ENCODE results near the gene GNGT1. TPM values are rescaled to one million over a fixed set of nuclear protein-coding genes. Genes with fewer than 3 reads are reported as not detected.

Gene GNGT1
- total RNA-seq, 1 experiment from 2014 or later, result 0.20 TPM

GRCh38 chr7:93958216-93958615 lies 51.8 kb downstream of the GNGT1 start:
- Histone ChIP-seq H3K79me2 (ENCODE audit: insufficient read depth, low read length) (no peaks in the 10 kb centered on the region), H3K14ac (ENCODE audit: insufficient read depth, low read length) (no peak overlapping the region), H3K4me2 (ENCODE audit: insufficient read depth, insufficient read length, low read length) (no peak overlapping the region), H2BK15ac (ENCODE audit: low read depth, low read length) (no peak overlapping the region), H4K5ac (ENCODE audit: insufficient read length, low read depth, low read length) (no peak overlapping the region), H2BK12ac (ENCODE audit: insufficient read length, low read depth, low read length) (no peak overlapping the region), H2AK5ac (ENCODE audit: insufficient read length, low read length) (no peak overlapping the region), H3K27ac (ENCODE audit: insufficient read length, low read depth, low read length) (no peak overlapping the region), H3K23me2 (ENCODE audit: insufficient read length, low read depth, low read length, poor library complexity, severe bottlenecking) (no peaks in the 10 kb centered on the region), H4K91ac (ENCODE audit: insufficient read length, low read depth, low read length) (no peak overlapping the region), H2BK20ac (ENCODE audit: low read depth, low read length, poor library complexity, severe bottlenecking) (no peak overlapping the region), H3K9me3 (ENCODE audit: control insufficient read depth, low read depth, low read length) (no peaks in the 10 kb centered on the region), H2BK120ac (ENCODE audit: low read depth, low read length, poor library complexity, severe bottlenecking) (no peak overlapping the region), H2BK5ac (ENCODE audit: insufficient read length, low read length) (no peak overlapping the region), H2AFZ (ENCODE audit: low read length) (no peak overlapping the region), H4K20me1 (ENCODE audit: control insufficient read depth, insufficient read depth, insufficient read length) (no peaks in the 10 kb centered on the region), H3K4ac (ENCODE audit: low read depth, low read length) (no peak overlapping the region), H3K4me1 (ENCODE audit: insufficient read depth, low read length) (no peaks in the 10 kb centered on the region), H3T11ph (ENCODE audit: low read length) (no peak overlapping the region), H3K79me1 (ENCODE audit: insufficient read depth, low read depth, low read length, poor library complexity, severe bottlenecking) (no peaks in the 10 kb centered on the region), H4K8ac (replicated peaks; ENCODE audit: insufficient read length, low read depth, low read length) (no peak overlapping the region), H3K23ac (ENCODE audit: insufficient read length, low read depth, low read length) (no peak overlapping the region), H3K27me3 (ENCODE audit: insufficient read depth, low read length) (no peaks in the 10 kb centered on the region), H3K56ac (ENCODE audit: insufficient read length, low read depth, low read length) (no peak overlapping the region), H3K9ac (ENCODE audit: extremely low read depth, insufficient read length, low read length) (no peak overlapping the region), H3K18ac (ENCODE audit: insufficient read length, low read depth, low read length) (no peak overlapping the region)
- no peaks in the 10 kb centered on the region for H3K4me1 Mint-ChIP-seq
- H3K27me3 Mint-ChIP-seq (ENCODE audit: low read depth), result no peaks in the 10 kb centered on the region
- WGBS (ENCODE audit: extremely low coverage, insufficient read length, low lambda C conversion rate), result no CpG with 5 or more reads among the region's 3 CpGs
- H3K9me3 Mint-ChIP-seq, result peaks cover 0 to 2% of the 10 kb centered on the region in 2 experiments; a peak in 1 of 5 replicates
- no peaks in the 10 kb centered on the region for H3K36me3 Mint-ChIP-seq (ENCODE audit: insufficient read depth in 1 of 3, low read depth in 3 of 3)
- DNase-seq, result no peak
- no peak overlapping the region for H3K27ac Mint-ChIP-seq
- TF ChIP-seq CTCF (conservative IDR thresholded peaks at IDR 0.05), result no peak
- H3K4me3 Mint-ChIP-seq, result no peak overlapping the region

Data from H9 (cell line).